K562 (cell line): ENCODE results near the gene TK1. TPM values are rescaled to one million over a fixed set of nuclear protein-coding genes. Genes with fewer than 3 reads are reported as not detected.
"Not testable (repeated sequence)": the region's sequence is repeated elsewhere in the genome, so short reads cannot be mapped to it uniquely, and the experiment has no call there.

Experiments
- ARID2 ChIP-seq: fragments of 450-650 bp; IDR thresholded peaks from 2 replicates; pipeline ENCODE4 v1.6.1; 2017; ENCODE audit warnings: antibody characterized with exemption, mild to moderate bottlenecking
- ATF1 ChIP-seq, 2 experiments: fragments of 450-650 bp in 1 of 2; IDR thresholded peaks; 2 replicates each; pipeline ENCODE4 v1.6.1; 2016; ENCODE audit warnings: missing compliant biosample characterization in 1 of 2, missing genetic modification characterization in 1 of 2
- EP400 ChIP-seq: fragments of 450-650 bp; IDR thresholded peaks from 2 replicates; pipeline ENCODE4 v1.6.1; 2017; ENCODE audit warnings: antibody characterized with exemption, mild to moderate bottlenecking, moderate library complexity
- KDM5B ChIP-seq: fragments of 200-600 bp; sonication (generic); IDR thresholded peaks from 2 replicates; pipeline ENCODE4 v1.6.1; 2012; ENCODE audit warnings: low read depth, mild to moderate bottlenecking, moderate library complexity, low read length, control low read depth, inconsistent platforms; ENCODE audit not compliant: insufficient replicate concordance
- NR2F6 ChIP-seq: fragments of 450-650 bp; formaldehyde crosslinking; IDR thresholded peaks from 2 replicates; pipeline ENCODE4 v1.4.0; 2020; ENCODE audit warnings: mild to moderate bottlenecking
- SMARCA4 ChIP-seq: fragments of 450-650 bp; IDR thresholded peaks from 2 replicates; pipeline ENCODE4 v1.6.1; 2016
- SMARCE1 ChIP-seq: fragments of 450-650 bp; IDR thresholded peaks from 2 replicates; pipeline ENCODE4 v1.7.1; 2016; ENCODE audit warnings: mild to moderate bottlenecking
- ZBTB40 ChIP-seq, 2 experiments: fragments of 450-650 bp in 1 of 2; sonication (generic) in 1 of 2; formaldehyde crosslinking in 1 of 2; IDR thresholded peaks; 2 replicates each; pipeline versions ENCODE4 v1.7.1 to v1.9.0; 2016 to 2022; ENCODE audit warnings: inconsistent platforms in 1 of 2, mild to moderate bottlenecking in 1 of 2, missing genetic modification reagents in 1 of 2
- ZNF592 ChIP-seq: fragments of 450-650 bp; IDR thresholded peaks from 2 replicates; pipeline ENCODE4 v1.6.1; 2017; ENCODE audit warnings: antibody characterized with exemption, mild to moderate bottlenecking
- polyA plus RNA-seq, 8 experiments: library from polyadenylated mRNA; depleted of rRNA in 4 of 8; stranded (reverse) in 5 of 8; unstranded in 3 of 8; fragments of >200 nt; fragmentation: Nextera tagmentation in 2 of 8; fragmentation: Illumina TruSeq in 1 of 8; extraction: Ambion mirVana in 2 of 8; extraction: Trizol in 1 of 8; gene quantifications; 2 replicates each; pipeline versions ENCODE4 v1.2.1 to v1.2.3, GENCODE V29; 2011 to 2014; ENCODE audit warnings: inconsistent platforms in 1 of 8, missing spikeins in 1 of 8
- total RNA-seq, 7 experiments: library from RNA; depleted of rRNA in 6 of 7; stranded (reverse); fragments of >200 nt in 6 of 7; fragmentation: Illumina TruSeq in 2 of 7; extraction: Trizol in 2 of 7; gene quantifications; 2 replicates each; pipeline versions ENCODE4 v1.2.1 to v1.2.3, GENCODE V29; 2011 to 2021; ENCODE audit warnings: low replicate concordance in 1 of 7

TK1 gene
- total and polyA plus RNA-seq, 9 of the 15 experiments (the other 6 are each of a cell fraction or from before 2014, with no cell fraction given), result 8.4 to 280 (median 103) TPM

- TF ChIP-seq SMARCA4, result 0 out of 2 replicates have a peak, but pooled peaks have one; percentile 36
- peak; percentile 50; the same call in 1 of the 2 replicates for TF ChIP-seq EP400
- not testable (repeated sequence) for TF ChIP-seq ATF1, ZBTB40 (CRISPR knock-in tag; IDR thresholded peaks at IDR 0.05)
- 0 out of 2 replicates have a peak, but pooled peaks have one; percentile 11 for TF ChIP-seq ATF1 (tag; IDR thresholded peaks at IDR 0.05)
- TF ChIP-seq ZBTB40 (IDR thresholded peaks at IDR 0.05), result 0 out of 2 replicates have a peak, but pooled peaks have one; percentile 46
- TF ChIP-seq NR2F6 (CRISPR knock-in tag), result 0 out of 2 replicates have a peak, but pooled peaks have one; percentile 18
- 0 out of 2 replicates have a peak, but pooled peaks have one; percentile 1 for TF ChIP-seq ARID2
- 0 out of 2 replicates have a peak, but pooled peaks have one; percentile 59 for TF ChIP-seq SMARCE1
- peak; percentile 58; the same call in 1 of the 2 replicates for TF ChIP-seq ZNF592
- TF ChIP-seq KDM5B, result peak; percentile 24
Measured at GRCh38 chr17:78139861-78140168, 47.0 kb downstream of the TK1 start (continued).
